ENCODE results near the gene MTF1.

DNA sequence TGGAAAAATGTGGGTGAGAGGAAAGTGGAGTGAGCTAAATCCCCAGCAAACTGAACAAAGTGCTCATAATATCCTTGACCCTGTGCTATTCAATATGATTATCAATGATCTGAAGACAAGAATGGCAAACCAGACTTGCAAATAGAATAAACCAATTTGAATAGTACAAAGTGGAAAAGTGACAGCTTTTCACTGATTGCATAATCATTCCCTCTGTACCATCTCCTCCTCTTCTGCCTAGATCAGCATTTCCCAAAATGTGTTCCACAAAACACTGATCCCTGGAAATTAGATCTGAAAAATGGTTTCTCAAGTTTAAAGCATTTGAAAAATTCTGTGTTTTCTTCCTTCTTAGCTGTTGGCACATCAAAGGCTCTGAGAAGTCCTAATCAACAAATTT is 8.1 kb downstream of the MTF1 start:
- TF ChIP-seq CTCF (IDR thresholded peaks at IDR 0.05) (no peak), POLR2AphosphoS5 (IDR thresholded peaks at IDR 0.05) (no peak), EP300 (IDR thresholded peaks at IDR 0.05) (no peak)
